Activated naive CD4-positive, alpha-beta T cell treated with anti-CD3 and anti-CD28 coated beads, Interleukin-2, amount 10 ng/mL, durations not matched to agents 7 days and 5 days (primary cell): ENCODE data around the gene PHOX2A.

Experiments used
- CTCF ChIA-PET: fragments of 350-600 bp; sonication (Branson Sonifier 250); formaldehyde crosslinking; loops from one replicate; lab custom pipeline; 2021; ENCODE audit warnings: antibody characterized with exemption; lab: Charles Lee
- DNase-seq: peaks from one replicate; pipeline ENCODE4 v3.0.0-alpha.2; 2020
- H3K27ac Mint-ChIP-seq: one replicate; pipeline ENCODE4 v1.8.0; 2021; ENCODE audit warnings: mild to moderate bottlenecking, moderate library complexity, mixed read lengths
- H3K27me3 Mint-ChIP-seq: one replicate; pipeline ENCODE4 v1.8.0; 2021; ENCODE audit warnings: mild to moderate bottlenecking, mixed read lengths
- H3K36me3 Mint-ChIP-seq: one replicate; pipeline ENCODE4 v1.8.0; 2021; ENCODE audit warnings: mixed read lengths
- H3K4me1 Mint-ChIP-seq: one replicate; pipeline ENCODE4 v1.8.0; 2021; ENCODE audit warnings: mixed read lengths
- H3K4me3 Mint-ChIP-seq: one replicate; pipeline ENCODE4 v1.8.0; 2021; ENCODE audit warnings: mild to moderate bottlenecking, moderate library complexity, mixed read lengths
- H3K9me3 Mint-ChIP-seq: one replicate; pipeline ENCODE4 v1.8.0; 2021; ENCODE audit warnings: mixed read lengths

The PHOX2A gene

DNA sequence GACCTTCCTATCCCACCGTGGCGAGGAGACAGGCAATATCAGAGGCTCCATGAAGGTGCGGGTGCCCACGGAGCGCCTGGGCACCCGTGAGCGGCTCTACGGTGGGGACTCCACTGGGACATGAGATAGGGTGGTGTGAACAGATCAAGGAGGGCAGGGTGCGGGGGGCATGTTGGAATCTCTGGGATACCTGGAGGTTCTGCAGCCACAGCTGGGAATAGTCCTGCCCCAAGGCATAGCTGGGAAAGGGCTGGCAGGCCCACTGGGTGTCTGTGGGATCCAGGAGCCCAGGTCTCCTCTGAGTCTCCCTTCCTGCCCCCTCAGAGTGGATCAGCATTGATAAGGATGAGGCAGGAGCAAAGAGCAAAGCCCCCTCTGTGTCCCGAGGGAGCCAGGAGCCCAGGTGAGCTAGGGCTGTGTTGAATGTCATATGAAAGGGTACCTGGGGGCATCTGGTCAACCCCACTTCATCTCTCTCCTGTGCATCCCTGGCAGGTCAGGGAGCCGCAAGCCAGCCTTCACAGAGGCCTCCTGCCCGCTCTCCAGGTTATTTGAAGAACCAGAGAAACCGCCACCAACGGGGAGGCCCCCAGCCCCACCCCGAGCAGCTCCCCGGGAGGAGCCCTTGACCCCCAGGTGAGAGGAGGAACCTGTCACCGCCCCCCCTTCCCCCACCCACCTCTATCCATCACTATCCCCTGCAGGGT lies 8.5 kb downstream of the PHOX2A start:
- DNase-seq: peak; percentile 16
- Mint-ChIP-seq H3K4me3 (no peak overlapping the region), H3K36me3 (peaks cover 45% of the 10 kb centered on the region), H3K27ac (peak overlapping the region; percentile 9), H3K27me3 (peaks cover 26% of the 10 kb centered on the region), H3K4me1 (peaks cover 7% of the 10 kb centered on the region), H3K9me3 (no peaks in the 10 kb centered on the region)
- CTCF ChIA-PET: interaction anchor here (1.5 kb wide), 1 partner anchor 195 kb away, joined by 4 read pairs; no protein-coding TSS in a partner anchor

GRCh38 chr11:72234920-72235319 lies 9.1 kb downstream of the PHOX2A start:
- CTCF ChIA-PET: interaction anchor here (1.5 kb wide), 1 partner anchor 196 kb away, joined by 4 read pairs; no protein-coding TSS in a partner anchor
- DNase-seq: no peak

GRCh38 chr11:72234514-72234830 lies 9.5 kb downstream of the PHOX2A start:
- no peak overlapping the region for H3K4me3 Mint-ChIP-seq
- no peaks in the 10 kb centered on the region for H3K9me3 Mint-ChIP-seq
- CTCF ChIA-PET: interaction anchor here (1.5 kb wide), 1 partner anchor 196 kb away, joined by 4 read pairs; no protein-coding TSS in a partner anchor
- H3K4me1 Mint-ChIP-seq: peaks cover 3% of the 10 kb centered on the region
- no peak for DNase-seq
- H3K27ac Mint-ChIP-seq: no peak overlapping the region
- peaks cover 49% of the 10 kb centered on the region for H3K36me3 Mint-ChIP-seq
- peaks cover 15% of the 10 kb centered on the region for H3K27me3 Mint-ChIP-seq

More at GRCh38 chr11:72234920-72235319, 9.1 kb downstream of the PHOX2A start:
- peaks cover 3% of the 10 kb centered on the region for H3K4me1 Mint-ChIP-seq
- no peak overlapping the region for H3K27ac Mint-ChIP-seq
- peaks cover 46% of the 10 kb centered on the region for H3K36me3 Mint-ChIP-seq
- no peak overlapping the region for H3K4me3 Mint-ChIP-seq
- H3K9me3 Mint-ChIP-seq: no peaks in the 10 kb centered on the region
- H3K27me3 Mint-ChIP-seq: peaks cover 20% of the 10 kb centered on the region

DNA sequence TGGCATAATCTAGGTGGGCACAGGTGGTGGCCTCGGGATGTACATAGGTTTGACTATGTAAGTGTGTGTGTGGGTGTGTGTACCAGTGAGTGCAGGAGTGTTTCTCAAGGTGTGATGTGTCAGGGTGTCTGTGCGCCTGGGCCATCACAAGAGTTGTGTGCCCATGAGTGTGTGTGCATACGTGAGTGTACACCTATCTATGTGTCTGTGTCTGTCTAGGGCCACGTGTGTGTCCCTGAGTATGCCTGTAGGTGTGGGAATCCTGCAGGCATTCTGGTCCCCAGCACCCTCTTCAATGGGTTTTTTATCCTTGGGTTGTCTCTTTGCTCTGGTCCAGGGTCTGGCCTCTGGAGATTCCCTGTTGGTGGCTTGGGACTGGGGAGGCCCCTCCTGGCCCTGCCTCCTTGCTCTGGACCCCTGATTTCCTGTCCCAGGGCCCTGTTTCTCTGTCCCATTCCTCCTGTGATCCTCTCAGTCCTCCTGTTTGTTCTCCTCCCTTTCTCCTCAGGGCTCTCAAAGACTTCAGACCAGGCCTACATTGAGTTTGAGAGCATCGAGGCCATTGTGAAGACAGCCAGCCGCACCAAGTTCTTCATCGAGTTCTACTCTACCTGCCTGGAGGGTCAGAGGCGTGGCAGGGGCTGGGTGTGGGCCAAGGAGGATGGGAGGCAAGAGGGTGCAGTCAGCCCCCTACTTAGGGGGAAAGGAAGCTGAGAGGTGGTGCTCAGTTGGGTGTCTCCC lies 10.0 kb downstream of the PHOX2A start:
- Mint-ChIP-seq H3K36me3 (peaks cover 53% of the 10 kb centered on the region), H3K27me3 (peaks cover 10% of the 10 kb centered on the region), H3K9me3 (no peaks in the 10 kb centered on the region), H3K4me3 (no peak overlapping the region), H3K27ac (peak overlapping the region; percentile 25), H3K4me1 (no peaks in the 10 kb centered on the region)
- CTCF ChIA-PET: interaction anchor here (1.5 kb wide), 1 partner anchor 197 kb away, joined by 4 read pairs; no protein-coding TSS in a partner anchor
- DNase-seq: peak; percentile 8

DNA sequence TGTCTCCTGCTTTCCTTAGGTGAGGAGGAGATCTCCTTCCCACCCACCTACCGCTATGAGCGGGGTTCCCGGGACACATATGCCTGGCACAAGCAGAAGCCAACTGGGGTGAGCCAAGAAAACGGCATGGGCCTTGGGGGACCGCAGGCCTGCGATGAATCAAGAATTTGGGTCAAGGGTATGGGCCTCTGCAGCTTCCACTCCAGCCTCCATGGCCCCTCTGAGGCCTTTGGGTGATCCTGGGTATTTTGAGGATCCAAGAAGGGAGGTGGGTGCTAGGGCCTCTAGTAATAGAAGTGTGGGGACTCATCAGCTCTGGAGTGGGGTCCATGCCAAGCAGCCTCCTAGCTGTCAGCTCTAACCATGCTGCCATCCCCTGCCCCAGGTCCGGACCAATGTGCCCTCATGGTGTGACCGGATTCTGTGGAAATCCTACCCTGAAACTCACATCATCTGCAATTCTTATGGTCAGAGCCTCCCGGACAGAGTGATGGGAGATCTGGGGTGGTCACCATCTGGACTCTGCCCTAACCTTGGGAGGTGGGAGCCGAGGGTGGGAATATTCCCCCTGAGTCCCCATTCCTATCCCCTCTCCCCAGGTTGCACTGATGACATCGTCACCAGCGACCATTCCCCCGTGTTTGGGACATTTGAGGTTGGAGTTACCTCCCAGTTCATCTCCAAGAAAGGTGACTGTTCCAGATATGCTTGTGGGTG lies 10.8 kb downstream of the PHOX2A start:
- DNase-seq: peak; percentile 11
- peaks cover 54% of the 10 kb centered on the region for H3K36me3 Mint-ChIP-seq
- peaks cover 3% of the 10 kb centered on the region for H3K27me3 Mint-ChIP-seq
- no peak overlapping the region for H3K27ac Mint-ChIP-seq
- H3K4me3 Mint-ChIP-seq: no peak overlapping the region
- CTCF ChIA-PET: no interaction called here
- H3K9me3 Mint-ChIP-seq: no peaks in the 10 kb centered on the region
- H3K4me1 Mint-ChIP-seq: no peaks in the 10 kb centered on the region

DNA sequence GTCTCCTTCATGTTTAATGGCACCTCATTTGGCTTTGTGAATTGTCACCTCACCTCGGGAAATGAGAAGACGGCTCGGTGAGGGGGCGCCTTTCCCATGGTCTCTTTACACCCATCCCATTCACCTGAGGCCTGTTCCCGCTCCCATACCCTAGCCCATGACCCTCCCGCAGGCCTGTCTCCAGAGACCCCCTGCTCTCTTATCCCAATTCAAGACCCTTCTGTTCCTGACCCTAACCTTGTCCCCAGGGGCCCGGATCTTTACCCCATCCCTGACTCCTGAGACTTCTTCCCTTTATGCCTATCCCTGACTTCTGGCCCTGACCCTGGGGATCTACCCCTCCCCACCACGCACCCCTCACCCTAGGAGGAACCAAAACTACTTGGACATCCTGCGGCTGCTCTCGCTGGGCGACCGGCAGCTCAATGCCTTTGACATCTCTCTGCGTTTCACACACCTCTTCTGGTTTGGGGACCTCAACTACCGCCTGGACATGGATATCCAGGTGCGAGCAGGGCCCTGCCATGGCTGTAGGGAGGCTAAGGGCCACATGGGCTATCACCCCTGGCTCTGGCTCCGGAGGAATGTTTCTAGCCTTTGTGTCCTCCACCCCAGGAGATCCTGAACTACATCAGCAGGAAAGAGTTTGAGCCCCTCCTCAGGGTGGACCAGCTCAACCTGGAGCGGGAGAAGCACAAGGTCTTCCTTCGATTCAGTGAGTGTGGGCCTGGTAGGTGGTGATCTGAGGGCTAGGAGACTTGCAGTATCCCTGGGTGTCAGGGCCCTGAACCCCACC lies 11.5 kb downstream of the PHOX2A start:
- no peaks in the 10 kb centered on the region for H3K4me1 Mint-ChIP-seq
- peaks cover 50% of the 10 kb centered on the region for H3K36me3 Mint-ChIP-seq
- CTCF ChIA-PET: no interaction called here
- no peak overlapping the region for H3K4me3 Mint-ChIP-seq
- DNase-seq: peak; percentile 5
- H3K27ac Mint-ChIP-seq: no peak overlapping the region
- H3K27me3 Mint-ChIP-seq: no peaks in the 10 kb centered on the region
- no peaks in the 10 kb centered on the region for H3K9me3 Mint-ChIP-seq

DNA sequence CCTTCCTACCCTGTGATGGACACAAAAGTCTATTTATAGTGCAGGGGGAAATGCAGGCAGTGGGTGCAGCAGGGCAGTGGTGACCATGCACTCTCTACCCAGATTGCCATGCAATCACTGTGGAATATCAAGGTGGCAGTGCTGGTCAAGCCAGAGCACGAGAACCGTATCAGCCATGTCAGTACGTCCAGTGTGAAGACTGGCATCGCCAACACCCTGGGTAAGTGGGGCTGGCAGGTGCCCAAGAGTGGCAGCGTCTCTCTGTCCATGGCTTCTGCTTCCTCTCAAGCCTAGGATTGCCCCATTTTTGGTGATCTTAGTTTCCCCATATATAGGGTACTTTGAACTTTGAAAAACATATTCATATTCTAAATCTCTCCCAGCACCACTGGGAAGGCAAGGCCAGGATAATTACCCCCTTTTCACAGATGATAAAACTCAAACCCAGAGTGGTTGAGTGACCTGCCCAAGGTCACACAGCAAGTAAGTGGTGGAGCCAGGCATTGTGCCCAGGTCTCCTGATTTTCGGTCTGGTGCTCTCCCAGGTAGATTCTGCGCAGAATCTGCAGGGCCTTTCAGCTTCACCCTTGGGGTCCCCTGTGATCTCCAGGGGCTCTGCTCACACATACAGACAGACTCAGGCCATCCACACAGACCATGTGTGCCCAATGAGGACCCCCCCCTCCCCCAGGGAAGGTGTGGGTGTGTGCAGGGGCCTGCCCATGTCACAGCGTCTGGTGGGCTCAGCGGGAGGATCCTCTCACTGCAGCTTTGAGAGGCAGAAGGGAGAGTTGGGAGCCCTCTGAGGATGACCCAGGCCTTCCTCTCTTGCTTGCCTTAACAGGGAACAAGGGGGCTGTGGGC lies 12.3 kb downstream of the PHOX2A start:
- DNase-seq: no peak
- Mint-ChIP-seq H3K4me3 (no peak overlapping the region), H3K27me3 (no peaks in the 10 kb centered on the region), H3K9me3 (no peaks in the 10 kb centered on the region), H3K27ac (no peak overlapping the region), H3K4me1 (no peaks in the 10 kb centered on the region), H3K36me3 (peaks cover 46% of the 10 kb centered on the region)
- CTCF ChIA-PET: no interaction called here

DNA sequence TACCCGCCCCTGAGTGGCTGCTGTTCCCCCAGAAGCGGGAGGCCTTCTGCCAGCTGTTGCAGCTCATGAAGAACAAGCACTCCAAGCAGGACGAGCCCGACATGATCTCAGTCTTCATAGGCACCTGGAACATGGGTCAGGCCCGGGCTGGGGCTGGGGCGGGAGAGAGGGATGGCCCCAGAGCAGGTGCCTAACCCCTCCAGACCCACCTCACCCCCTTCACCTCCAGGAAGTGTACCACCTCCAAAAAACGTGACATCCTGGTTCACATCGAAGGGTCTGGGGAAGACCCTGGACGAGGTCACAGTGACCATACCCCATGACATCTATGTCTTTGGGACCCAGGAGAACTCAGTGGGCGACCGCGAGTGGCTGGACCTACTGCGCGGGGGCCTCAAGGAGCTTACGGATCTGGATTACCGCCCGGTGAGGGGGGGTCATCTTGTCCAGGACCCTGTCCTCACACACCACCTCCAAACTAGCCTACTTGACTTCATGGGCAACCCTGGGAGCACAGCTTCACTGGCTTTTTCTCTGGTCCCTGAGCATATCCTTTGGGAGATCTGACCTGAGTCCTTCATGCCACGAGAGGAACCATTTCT lies 13.1 kb downstream of the PHOX2A start:
- Mint-ChIP-seq H3K27ac (no peak overlapping the region), H3K36me3 (peaks cover 42% of the 10 kb centered on the region), H3K27me3 (no peaks in the 10 kb centered on the region), H3K9me3 (no peaks in the 10 kb centered on the region), H3K4me3 (no peak overlapping the region), H3K4me1 (peaks cover 7% of the 10 kb centered on the region)
- no peak for DNase-seq
- CTCF ChIA-PET: no interaction called here

DNA sequence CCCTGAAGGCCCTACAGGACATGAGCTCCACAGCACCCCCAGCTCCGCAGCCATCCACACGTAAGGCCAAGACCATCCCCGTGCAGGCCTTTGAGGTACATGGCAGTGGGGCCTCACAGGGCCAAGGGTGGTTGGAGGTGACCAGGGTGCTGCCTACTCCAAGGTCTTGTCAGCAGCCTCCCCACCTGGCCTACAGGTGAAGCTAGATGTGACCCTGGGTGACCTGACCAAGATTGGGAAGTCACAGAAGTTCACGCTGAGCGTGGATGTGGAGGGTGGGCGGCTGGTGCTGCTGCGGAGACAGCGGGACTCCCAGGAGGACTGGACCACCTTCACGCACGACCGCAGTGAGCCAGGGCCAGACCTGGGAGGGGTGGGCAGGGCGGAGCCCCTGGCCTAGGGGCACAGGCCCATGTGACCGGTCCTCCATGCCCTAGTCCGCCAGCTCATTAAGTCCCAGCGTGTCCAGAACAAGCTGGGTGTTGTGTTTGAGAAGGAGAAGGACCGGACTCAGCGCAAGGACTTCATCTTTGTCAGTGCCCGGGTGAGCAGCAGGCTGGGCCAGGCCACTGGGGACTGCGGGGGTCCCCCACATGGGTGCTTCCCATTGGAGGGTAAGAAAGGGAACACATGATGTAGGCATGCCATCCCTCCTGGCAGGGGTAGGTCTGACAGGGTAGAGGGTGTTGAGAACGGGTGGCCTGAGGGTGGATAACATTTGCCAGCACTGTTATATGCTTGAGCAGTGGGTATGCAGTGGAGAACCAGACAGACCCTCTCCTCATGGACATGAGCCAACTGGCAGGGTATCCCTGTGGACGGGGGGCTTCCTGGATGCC lies 13.8 kb downstream of the PHOX2A start:
- peaks cover 15% of the 10 kb centered on the region for H3K4me1 Mint-ChIP-seq
- no peaks in the 10 kb centered on the region for H3K27me3 Mint-ChIP-seq
- DNase-seq: peak; percentile 17
- H3K36me3 Mint-ChIP-seq: peaks cover 42% of the 10 kb centered on the region
- no peak overlapping the region for H3K4me3 Mint-ChIP-seq
- CTCF ChIA-PET: no interaction called here
- H3K27ac Mint-ChIP-seq: no peak overlapping the region
- no peaks in the 10 kb centered on the region for H3K9me3 Mint-ChIP-seq

GRCh38 chr11:72229336-72229924 lies 14.5 kb downstream of the PHOX2A start:
- CTCF ChIA-PET: no interaction called here
- H3K9me3 Mint-ChIP-seq: no peaks in the 10 kb centered on the region
- H3K36me3 Mint-ChIP-seq: peaks cover 37% of the 10 kb centered on the region
- H3K4me3 Mint-ChIP-seq: no peak overlapping the region
- no peaks in the 10 kb centered on the region for H3K27me3 Mint-ChIP-seq
- DNase-seq: peak; percentile 14
- H3K4me1 Mint-ChIP-seq: peaks cover 16% of the 10 kb centered on the region
- H3K27ac Mint-ChIP-seq: no peak overlapping the region

DNA sequence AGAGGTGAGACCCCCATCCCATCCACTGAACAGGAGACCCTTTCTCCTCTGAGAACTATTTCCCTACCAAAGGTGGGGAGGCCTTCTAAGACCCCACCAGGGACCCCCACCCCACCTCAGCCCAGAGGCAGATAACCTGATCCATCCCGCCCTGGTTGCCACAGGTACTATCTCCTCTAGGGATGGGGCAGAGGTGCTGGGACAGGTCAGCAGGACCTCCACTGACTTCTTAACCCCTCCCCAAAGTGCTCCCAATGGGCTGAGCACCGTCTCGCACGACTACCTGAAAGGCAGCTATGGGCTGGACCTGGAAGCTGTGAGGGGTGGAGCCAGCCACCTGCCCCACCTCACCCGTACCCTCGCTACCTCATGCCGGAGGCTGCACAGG lies 15.1 kb downstream of the PHOX2A start:
- Mint-ChIP-seq H3K4me1 (peaks cover 16% of the 10 kb centered on the region), H3K27me3 (no peaks in the 10 kb centered on the region), H3K9me3 (no peaks in the 10 kb centered on the region), H3K4me3 (no peak overlapping the region), H3K27ac (no peak overlapping the region), H3K36me3 (peaks cover 33% of the 10 kb centered on the region)
- CTCF ChIA-PET: interaction anchor here (1.1 to 1.2 kb wide), 2 partner anchors 9 to 202 kb away, joined by 3 to 5 read pairs; no protein-coding TSS in a partner anchor
- peak; percentile 15 for DNase-seq
